Sigmoid colon (tissue), 7 donors: ENCODE results near the gene TWNK. TPM values are rescaled to one million over a fixed set of nuclear protein-coding genes. Genes with fewer than 3 reads are reported as not detected.

Experiments
- DNase-seq: peaks from one replicate; pipeline ENCODE4 v3.0.0-alpha.2; 2019
- H3K27ac ChIP-seq, 4 donors: fragments of 200-600 bp; sonication (generic); one replicate each; pipeline ENCODE4 v1.5.1; 2016 to 2019; ENCODE audit warnings: mild to moderate bottlenecking in 1 of 4
- H3K27me3 ChIP-seq, 3 donors: fragments of 200-600 bp; sonication (generic); one replicate each; pipeline ENCODE4 v1.5.1; 2019; ENCODE audit warnings: mild to moderate bottlenecking in 1 of 3
- H3K36me3 ChIP-seq, 4 donors: fragments of 200-600 bp; sonication (generic); one replicate each; pipeline ENCODE4 v1.5.1; 2016 to 2019
- H3K4me1 ChIP-seq, 4 donors: fragments of 200-600 bp; sonication (generic); one replicate each; pipeline ENCODE4 v1.5.1; 2017 to 2019
- H3K4me3 ChIP-seq, 4 donors: fragments of 200-600 bp; sonication (generic); one replicate each; pipeline ENCODE4 v1.5.1; 2017 to 2019; ENCODE audit warnings: mild to moderate bottlenecking in 2 of 4, moderate library complexity in 1 of 4
- H3K9me3 ChIP-seq, 4 donors: fragments of 200-600 bp in 3 of 4; sonication (generic) in 3 of 4; one replicate each; pipeline versions ENCODE4 v1.5.1 to v1.6.1; 2013 to 2019
- EP300 ChIP-seq, 4 donors: sonication (generic); formaldehyde crosslinking; IDR thresholded peaks; one replicate each; pipeline ENCODE4 v1.6.1; 2017; ENCODE audit warnings: antibody characterized with exemption in 4 of 4
- POLR2A ChIP-seq, 2 donors: fragments of 450-650 bp; IDR thresholded peaks; one replicate each; pipeline ENCODE4 v1.6.1; 2016; ENCODE audit warnings: antibody characterized with exemption in 2 of 2, mild to moderate bottlenecking in 2 of 2, moderate library complexity in 2 of 2
- POLR2AphosphoS5 ChIP-seq, 4 donors: sonication (generic); formaldehyde crosslinking; IDR thresholded peaks; one replicate each; pipeline ENCODE4 v1.6.1; 2017; ENCODE audit warnings: antibody characterized with exemption in 4 of 4
- WGBS, 2 donors: extraction: QIAGEN DNeasy Blood & Tissue Kit; methylation state at CpG; one replicate each; pipeline ENCODE4 v1.1.7; 2013; 5-methylcytosine and 5-hydroxymethylcytosine counted together
- intact Hi-C: fragments of 100-400 bp; cut with DNase I; formaldehyde crosslinking; loops from one replicate; pipeline ENCODE4 v1.15.1; 2023
- polyA plus RNA-seq, 3 donors: library from polyadenylated mRNA; stranded (reverse); fragments of 200-250 nt; gene quantifications; one replicate each; pipeline ENCODE4 v1.2.3, GENCODE V29; 2013
- small RNA-seq, 3 donors: library from RNA; depleted of rRNA; stranded (forward); fragments of <200 nt; gene quantifications; one replicate each; pipeline ENCODE3, GENCODE V24; 2016
- total RNA-seq, 4 donors: library from RNA; depleted of rRNA; stranded (reverse); fragments of >200 nt; gene quantifications; one replicate each; pipeline ENCODE4 v1.1.0, GENCODE V29; 2016
- TF ChIP-seq, protein P1 (sequence below), 4 experiments: fragments of 450-650 bp in 3 of 4; fragments of 200-600 bp in 1 of 4; IDR thresholded peaks; one replicate each; pipeline ENCODE4 v1.5.1; 2016 to 2019; ENCODE audit warnings: antibody characterized with exemption in 4 of 4, mild to moderate bottlenecking in 3 of 4, moderate library complexity in 2 of 4
- donor health status: healthy with polysubstance abuse.
- donor health status: Bipolar disorder and iron deficiency.
- donor health status: healthy.

Gene TWNK
- total and polyA plus RNA-seq, 7 donors: 2.4 to 9.0 (median 3.9) TPM

DNA sequence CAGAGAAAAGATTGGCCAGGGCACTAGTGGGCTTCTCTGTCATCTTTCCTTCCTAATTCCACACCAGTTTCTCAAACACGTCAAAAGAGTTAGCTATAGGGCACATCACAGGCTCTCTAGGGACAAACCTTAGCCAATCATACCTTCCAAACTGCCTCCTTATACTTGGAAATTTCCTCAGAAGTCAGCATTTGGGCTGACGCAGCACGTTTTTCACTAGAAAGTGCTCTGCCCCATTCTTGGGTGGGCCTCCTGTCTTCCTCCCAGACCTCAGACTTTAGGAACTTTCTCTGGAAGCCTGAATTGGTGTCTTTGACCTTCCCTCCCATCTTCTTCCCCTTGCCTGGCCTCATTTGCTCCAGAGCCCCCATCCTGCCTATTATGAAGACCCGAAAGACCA is 54.8 kb downstream of the TWNK start:
- intact Hi-C loops: loop anchor here (2.0 kb wide), 1 partner anchor 19 kb away; the partner anchor contains the start of gene KAZALD1
- Histone ChIP-seq H3K36me3 (peaks cover 1 to 31% (median 13%) of the 10 kb centered on the region in 4 donors), H3K4me3 (peak overlapping the region; percentile 34 to 56 (median 51)), H3K27ac (peak overlapping the region; percentile 81 to 87 (median 84)), H3K27me3 (peaks cover 0 to 13% (median 7%) of the 10 kb centered on the region in 3 donors), H3K9me3 (no peaks in the 10 kb centered on the region), H3K4me1 (peaks cover 0 to 19% (median 13%) of the 10 kb centered on the region in 4 donors)
- 66 to 71% methylated on average over 4 of the region's 4 CpGs for WGBS, 2 donors
- no peak for DNase-seq
- TF ChIP-seq POLR2A (IDR thresholded peaks at IDR 0.05) (no peak), EP300 (IDR thresholded peaks at IDR 0.05) (no peak)

DNA sequence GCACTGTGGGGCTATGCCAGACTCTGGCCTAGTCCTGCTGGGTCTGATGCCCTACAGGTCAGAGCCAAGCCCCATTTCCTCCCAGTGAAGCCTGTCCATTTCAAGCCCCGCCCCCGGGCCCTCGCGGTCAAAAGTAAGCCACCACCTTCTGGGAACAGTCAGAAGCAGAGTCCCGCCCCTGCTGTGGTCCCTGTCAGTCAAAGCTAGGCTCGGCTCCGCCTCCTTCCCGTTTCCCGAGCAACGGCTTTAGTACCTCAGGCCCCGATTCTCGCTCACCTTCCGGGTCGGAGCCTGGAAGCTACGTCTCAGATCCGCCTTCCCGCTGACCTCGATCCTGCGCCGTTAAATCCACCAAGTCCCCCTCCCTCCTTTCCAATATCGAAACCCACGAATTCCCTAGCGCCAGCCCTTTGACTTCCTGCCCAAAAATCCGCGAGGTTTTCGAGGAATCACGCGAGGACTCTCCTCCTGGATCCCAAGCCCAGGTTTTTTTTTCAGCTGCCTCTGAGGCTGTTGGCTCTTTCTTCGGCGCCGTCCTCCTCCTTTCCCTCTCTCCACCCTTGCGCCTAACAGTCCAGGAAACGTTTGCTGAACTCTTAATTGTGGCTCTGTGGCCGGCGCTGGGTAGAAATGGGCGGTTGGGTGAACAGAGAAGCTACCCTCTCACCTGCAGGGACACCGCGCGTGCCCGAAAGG is 55.5 kb downstream of the TWNK start:
- H3K36me3 ChIP-seq: peaks cover 0 to 24% (median 6%) of the 10 kb centered on the region in 4 donors
- no peaks in the 10 kb centered on the region for H3K9me3 ChIP-seq
- H3K27ac ChIP-seq: peak overlapping the region; percentile 81 to 87 (median 84)
- H3K4me3 ChIP-seq: peak overlapping the region; percentile 34 to 56 (median 51)
- peaks cover 6 to 20% (median 14%) of the 10 kb centered on the region in 3 donors for H3K27me3 ChIP-seq
- TF ChIP-seq, protein P1, sequence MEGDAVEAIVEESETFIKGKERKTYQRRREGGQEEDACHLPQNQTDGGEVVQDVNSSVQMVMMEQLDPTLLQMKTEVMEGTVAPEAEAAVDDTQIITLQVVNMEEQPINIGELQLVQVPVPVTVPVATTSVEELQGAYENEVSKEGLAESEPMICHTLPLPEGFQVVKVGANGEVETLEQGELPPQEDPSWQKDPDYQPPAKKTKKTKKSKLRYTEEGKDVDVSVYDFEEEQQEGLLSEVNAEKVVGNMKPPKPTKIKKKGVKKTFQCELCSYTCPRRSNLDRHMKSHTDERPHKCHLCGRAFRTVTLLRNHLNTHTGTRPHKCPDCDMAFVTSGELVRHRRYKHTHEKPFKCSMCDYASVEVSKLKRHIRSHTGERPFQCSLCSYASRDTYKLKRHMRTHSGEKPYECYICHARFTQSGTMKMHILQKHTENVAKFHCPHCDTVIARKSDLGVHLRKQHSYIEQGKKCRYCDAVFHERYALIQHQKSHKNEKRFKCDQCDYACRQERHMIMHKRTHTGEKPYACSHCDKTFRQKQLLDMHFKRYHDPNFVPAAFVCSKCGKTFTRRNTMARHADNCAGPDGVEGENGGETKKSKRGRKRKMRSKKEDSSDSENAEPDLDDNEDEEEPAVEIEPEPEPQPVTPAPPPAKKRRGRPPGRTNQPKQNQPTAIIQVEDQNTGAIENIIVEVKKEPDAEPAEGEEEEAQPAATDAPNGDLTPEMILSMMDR (IDR thresholded peaks at IDR 0.05): no peak
- TF ChIP-seq EP300 (IDR thresholded peaks at IDR 0.05) (no peak), POLR2AphosphoS5 (IDR thresholded peaks at IDR 0.05) (peak; percentile 50 to 69 (median 66)), POLR2A (IDR thresholded peaks at IDR 0.05) (peak in 1 of 2 donors; percentile 35)
- DNase-seq: peak; percentile 98
- intact Hi-C loops: loop anchor here (2.0 kb wide), 1 partner anchor 18 kb away; the partner anchor contains the start of gene KAZALD1
- peaks cover 0 to 19% (median 13%) of the 10 kb centered on the region in 4 donors for H3K4me1 ChIP-seq
- 2 to 4% methylated on average over 40 of the region's 40 CpGs for WGBS, 2 donors

DNA sequence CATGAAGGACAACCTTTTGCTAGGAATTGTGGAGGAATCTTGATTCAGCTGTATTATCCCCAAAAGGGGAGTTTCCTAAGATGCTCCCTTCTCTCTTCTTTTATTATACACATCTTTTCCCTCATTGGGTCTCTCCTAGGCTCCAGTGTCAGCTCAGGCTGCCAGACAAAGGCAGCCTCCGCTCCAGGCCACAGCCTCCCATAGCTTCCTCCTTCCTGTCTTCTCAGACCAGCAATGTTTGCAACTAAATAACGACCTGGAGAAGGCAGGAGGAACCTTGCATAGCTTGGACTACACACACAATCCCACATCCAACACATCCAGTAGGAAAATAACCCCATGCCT is 56.0 kb downstream of the TWNK start:
- peak overlapping the region; percentile 34 to 56 (median 51) for H3K4me3 ChIP-seq
- peak overlapping the region; percentile 81 to 87 (median 84) for H3K27ac ChIP-seq
- H3K36me3 ChIP-seq: peaks cover 0 to 19% (median 1%) of the 10 kb centered on the region in 4 donors
- TF ChIP-seq, protein P1 (IDR thresholded peaks at IDR 0.05): no peak
- no peak for TF ChIP-seq POLR2AphosphoS5 (IDR thresholded peaks at IDR 0.05)
- TF ChIP-seq POLR2A (IDR thresholded peaks at IDR 0.05): no peak
- no peak for TF ChIP-seq EP300 (IDR thresholded peaks at IDR 0.05)
- peaks cover 11 to 25% (median 19%) of the 10 kb centered on the region in 3 donors for H3K27me3 ChIP-seq
- 8 to 25% methylated on average over 2 of the region's 2 CpGs for whole genome bisulfite sequencing, 2 donors
- intact Hi-C loops: loop anchor here (2.0 kb wide), 1 partner anchor 17 kb away; the partner anchor contains the start of gene KAZALD1
- no peaks in the 10 kb centered on the region for H3K9me3 ChIP-seq
- DNase-seq: no peak
- H3K4me1 ChIP-seq: peaks cover 0 to 19% (median 13%) of the 10 kb centered on the region in 4 donors

Small RNA genes lying within 50 kb of the gene (small RNA-seq; reads per million reads assigned to genes)
- 0 reads per million in 3 donors for gene MIR608

Other genes with a start within 250 kb of the TWNK start
- gene PAX2, start 242.0 kb upstream of the TWNK start, total RNA-seq: not detected
- gene PAX2, start 242.0 kb upstream of the TWNK start, polyA plus RNA-seq: not detected
- 10 to 100 TPM; 31.8 to 49.9 (median 38.7) TPM for gene SLF2, start 74.6 kb upstream of the TWNK start, total RNA-seq
- gene SLF2, start 74.6 kb upstream of the TWNK start, polyA plus RNA-seq: 10 to 100 TPM in 1 of 3 donors, 1 to 10 TPM in 2; 3.2 to 12.1 (median 4.2) TPM
- 1 to 10 TPM in 2 of 4 donors, under 1 TPM in 2; 0.49 to 2.2 (median 0.90) TPM for gene SEMA4G, start 18.0 kb upstream of the TWNK start, total RNA-seq
- gene SEMA4G, start 18.0 kb upstream of the TWNK start, polyA plus RNA-seq: 10 to 100 TPM; 33.1 to 65.8 (median 41.4) TPM
- 100 to 1,000 TPM in 1 of 4 donors, 10 to 100 TPM in 3; 81.3 to 119 (median 91.7) TPM for gene MRPL43, start within 50 bp of the TWNK start, total RNA-seq
- gene MRPL43, start within 50 bp of the TWNK start, polyA plus RNA-seq: 100 to 1,000 TPM in 1 of 3 donors, 10 to 100 TPM in 2; 73.8 to 111 (median 78.7) TPM
- 100 to 1,000 TPM in 3 of 4 donors, 10 to 100 TPM in 1; 82.3 to 169 (median 116) TPM for gene LZTS2, start 12.3 kb downstream of the TWNK start, total RNA-seq
- 10 to 100 TPM; 10.9 to 36.7 (median 23.4) TPM for gene LZTS2, start 12.3 kb downstream of the TWNK start, polyA plus RNA-seq
- gene PDZD7, start 43.6 kb downstream of the TWNK start, total RNA-seq: 1 to 10 TPM in 3 of 4 donors, under 1 TPM in 1; 0.16 to 2.4 (median 1.3) TPM
- under 1 TPM in 2 of 3 donors, not detected in 1; 0.60 to 0.70 TPM for gene PDZD7, start 43.6 kb downstream of the TWNK start, polyA plus RNA-seq
- 10 to 100 TPM; 17.5 to 57.1 (median 43.5) TPM for gene SFXN3, start 43.7 kb downstream of the TWNK start, total RNA-seq
- 10 to 100 TPM in 2 of 3 donors, 1 to 10 TPM in 1; 9.5 to 16.9 (median 11.4) TPM for gene SFXN3, start 43.7 kb downstream of the TWNK start, polyA plus RNA-seq
- 1 to 10 TPM in 3 of 4 donors, under 1 TPM in 1; 0.49 to 3.9 (median 3.0) TPM for gene KAZALD1, start 74.4 kb downstream of the TWNK start, total RNA-seq
- 10 to 100 TPM; 15.6 to 40.2 (median 25.7) TPM for gene KAZALD1, start 74.4 kb downstream of the TWNK start, polyA plus RNA-seq
- not detected for gene TLX1, start 143.8 kb downstream of the TWNK start, total RNA-seq
- gene TLX1, start 143.8 kb downstream of the TWNK start, polyA plus RNA-seq: under 1 TPM in 1 of 3 donors, not detected in 2; 0.07 TPM
- gene LBX1, start 241.9 kb downstream of the TWNK start, total RNA-seq: not detected
- gene LBX1, start 241.9 kb downstream of the TWNK start, polyA plus RNA-seq: not detected